GM18868 (cell line): ENCODE data around the gene DDX56.
A peak's percentile ranks its signal among the peaks of the same experiment; 100 is the strongest.
"Not testable (repeated sequence)": the region's sequence is repeated elsewhere in the genome, so short reads cannot be mapped to it uniquely, and the experiment has no call there.

Source experiments
- ATAC-seq: cut with Tn5 transposase; IDR thresholded peaks from one replicate; pipeline ENCODE4 v1.9.1; 2021; ENCODE audit warnings: mild to moderate bottlenecking, moderate library complexity; ENCODE audit not compliant: unreplicated experiment

The DDX56 gene

GRCh38 chr7:44565097-44565794 is 8.5 kb downstream of the DDX56 start:
- peak; percentile 74 for ATAC-seq

GRCh38 chr7:44564606-44565005 is 9.1 kb downstream of the DDX56 start:
- no peak for ATAC-seq

GRCh38 chr7:44563171-44563679 is 10.5 kb downstream of the DDX56 start:
- ATAC-seq, result no peak

GRCh38 chr7:44562622-44562962 is 11.1 kb downstream of the DDX56 start:
- ATAC-seq, result not testable (repeated sequence)

- no peak for ATAC-seq
Observed at GRCh38 chr7:44561962-44562621, 11.6 kb downstream of the DDX56 start.

GRCh38 chr7:44561481-44561880 is 12.2 kb downstream of the DDX56 start:
- ATAC-seq, result no peak

GRCh38 chr7:44559485-44559884 is 14.2 kb downstream of the DDX56 start:
- no peak for ATAC-seq

- ATAC-seq, result no peak
Observed at GRCh38 chr7:44557485-44557884, 16.2 kb downstream of the DDX56 start.

GRCh38 chr7:44555350-44555749 is 18.4 kb downstream of the DDX56 start:
- ATAC-seq, result no peak

- ATAC-seq, result not testable (repeated sequence)
Observed at GRCh38 chr7:44552473-44553005, 21.2 kb downstream of the DDX56 start.

- no peak for ATAC-seq
Observed at GRCh38 chr7:44549457-44549856, 24.3 kb downstream of the DDX56 start.

GRCh38 chr7:44548893-44549292 is 24.8 kb downstream of the DDX56 start:
- no peak for ATAC-seq

GRCh38 chr7:44547536-44548231 is 26.0 kb downstream of the DDX56 start:
- ATAC-seq, result no peak

- ATAC-seq, result no peak
Observed at GRCh38 chr7:44541876-44542610, 31.7 kb downstream of the DDX56 start.

- no peak for ATAC-seq
Observed at GRCh38 chr7:44541028-44541869, 32.5 kb downstream of the DDX56 start, which contains the start of gene NPC1L1. NPC1L1 (minus strand) TSS chr7:44541330; CDS start chr7:44541259, 71 bp downstream.

- ATAC-seq, result no peak
Observed at GRCh38 chr7:44540592-44541027, 33.1 kb downstream of the DDX56 start.

- no peak for ATAC-seq
Observed at GRCh38 chr7:44539669-44540506, 33.8 kb downstream of the DDX56 start.

- no peak for ATAC-seq
Observed at GRCh38 chr7:44538798-44539668, 34.7 kb downstream of the DDX56 start.
